Measurements from ENCODE around the gene UMAD1.
A peak's percentile ranks its signal among the peaks of the same experiment; 100 is the strongest.

UMAD1 gene

DNA sequence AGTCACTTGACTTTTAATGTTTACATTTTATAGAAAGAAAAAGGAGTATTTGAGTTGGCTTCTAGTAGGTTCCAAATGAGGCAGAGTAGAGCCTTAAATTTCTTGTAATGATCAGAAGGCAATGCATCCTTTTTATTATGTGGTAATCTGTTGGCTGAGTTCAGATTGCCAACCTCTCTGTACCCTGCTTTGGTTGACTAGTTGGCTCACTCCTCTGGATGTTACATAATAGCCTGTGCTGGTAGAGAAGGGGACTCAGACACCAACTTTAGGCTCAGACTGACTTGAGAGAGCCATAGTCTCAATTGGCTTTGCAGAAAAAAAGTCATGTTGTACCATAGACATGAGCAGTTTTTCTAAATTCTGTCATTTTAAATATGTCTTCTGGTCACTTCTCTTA, 281.3 kb downstream of the UMAD1 start:
- peak; percentile 61 for DNase-seq (ENCODE audit: low spot score)

- peak; percentile 51 for DNase-seq (ENCODE audit: low spot score)
These were observed 282.3 kb downstream of the UMAD1 start for GRCh38 chr7:7922684-7923385.

- DNase-seq (ENCODE audit: low spot score), result no peak
These were observed 283.3 kb downstream of the UMAD1 start for GRCh38 chr7:7923818-7924217.

GRCh38 chr7:7924303-7924702, 283.8 kb downstream of the UMAD1 start:
- DNase-seq (ENCODE audit: low spot score), result no peak
